Subcutaneous adipose tissue (tissue), 4 donors: ENCODE results near the gene ADAP1. TPM values are rescaled to one million over a fixed set of nuclear protein-coding genes. Genes with fewer than 3 reads are reported as not detected.

ENCODE experiments used
- total RNA-seq, 4 donors: library from RNA; depleted of rRNA; stranded (reverse); fragments of >200 nt; gene quantifications; one replicate each; pipeline ENCODE4 v1.1.0, GENCODE V29; 2016
- TF ChIP-seq, protein P1 (sequence below): fragments of 450-650 bp; IDR thresholded peaks from one replicate; pipeline ENCODE4 v1.5.1; 2016; ENCODE audit warnings: low read depth, mild to moderate bottlenecking, control low read depth, antibody characterized with exemption, moderate library complexity

Gene ADAP1
- total RNA-seq, 4 donors from 2014 or later: 8.9 to 12.4 (median 10.2) TPM

DNA sequence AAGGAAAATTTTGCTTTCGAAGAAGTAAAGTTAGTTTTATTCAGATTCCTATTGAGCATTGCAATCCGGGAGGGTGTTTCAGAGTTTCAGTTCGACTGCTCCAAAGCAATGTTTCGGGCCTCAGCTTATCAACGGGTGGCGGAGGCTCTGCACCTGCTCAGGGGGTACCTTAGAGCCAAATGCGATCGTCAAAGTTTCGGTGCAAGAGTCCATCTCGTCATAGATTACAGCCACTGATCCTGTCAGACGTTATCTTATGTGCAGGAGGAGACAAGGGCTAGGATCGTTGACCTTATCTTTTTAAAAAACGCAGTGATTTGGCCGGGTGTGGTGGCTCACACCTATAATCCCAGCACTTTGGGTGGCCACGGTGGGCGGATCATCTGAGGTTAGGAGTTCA lies 24.7 kb upstream of the ADAP1 start:
- TF ChIP-seq, protein P1, sequence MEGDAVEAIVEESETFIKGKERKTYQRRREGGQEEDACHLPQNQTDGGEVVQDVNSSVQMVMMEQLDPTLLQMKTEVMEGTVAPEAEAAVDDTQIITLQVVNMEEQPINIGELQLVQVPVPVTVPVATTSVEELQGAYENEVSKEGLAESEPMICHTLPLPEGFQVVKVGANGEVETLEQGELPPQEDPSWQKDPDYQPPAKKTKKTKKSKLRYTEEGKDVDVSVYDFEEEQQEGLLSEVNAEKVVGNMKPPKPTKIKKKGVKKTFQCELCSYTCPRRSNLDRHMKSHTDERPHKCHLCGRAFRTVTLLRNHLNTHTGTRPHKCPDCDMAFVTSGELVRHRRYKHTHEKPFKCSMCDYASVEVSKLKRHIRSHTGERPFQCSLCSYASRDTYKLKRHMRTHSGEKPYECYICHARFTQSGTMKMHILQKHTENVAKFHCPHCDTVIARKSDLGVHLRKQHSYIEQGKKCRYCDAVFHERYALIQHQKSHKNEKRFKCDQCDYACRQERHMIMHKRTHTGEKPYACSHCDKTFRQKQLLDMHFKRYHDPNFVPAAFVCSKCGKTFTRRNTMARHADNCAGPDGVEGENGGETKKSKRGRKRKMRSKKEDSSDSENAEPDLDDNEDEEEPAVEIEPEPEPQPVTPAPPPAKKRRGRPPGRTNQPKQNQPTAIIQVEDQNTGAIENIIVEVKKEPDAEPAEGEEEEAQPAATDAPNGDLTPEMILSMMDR: no peak

DNA sequence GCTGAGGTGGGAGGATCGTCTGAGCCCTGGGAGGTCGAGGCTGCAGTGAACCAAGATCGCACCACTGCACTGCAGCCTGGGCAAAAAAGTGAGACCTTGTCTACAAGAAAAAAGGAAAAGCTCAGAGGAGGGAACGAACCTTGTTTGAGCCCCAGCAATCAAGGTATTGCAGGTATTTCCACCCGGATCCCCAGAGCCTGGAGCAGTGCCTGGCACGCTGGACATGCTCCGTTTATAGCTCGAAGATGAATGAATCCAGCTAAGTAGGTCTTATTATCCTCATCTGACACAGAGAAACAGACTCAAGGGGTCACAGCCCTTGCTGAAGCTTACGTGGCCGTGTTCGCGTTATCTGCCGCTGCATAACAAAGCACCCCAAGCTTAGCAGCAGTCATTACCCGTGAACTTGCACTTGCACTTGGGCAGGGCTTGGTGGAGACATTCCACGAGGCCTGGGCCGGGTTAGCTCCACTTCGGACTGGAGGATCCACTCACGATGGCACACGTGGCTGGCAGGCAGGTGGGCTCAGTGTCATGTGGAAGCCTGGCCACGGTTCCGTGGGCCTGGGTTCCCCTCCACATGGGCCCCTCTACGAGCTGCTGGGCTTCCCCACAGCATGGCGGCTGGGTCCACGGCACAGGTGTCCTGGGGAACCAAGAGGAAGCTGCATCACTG lies 24.1 kb upstream of the ADAP1 start:
- TF ChIP-seq, protein P1: no peak

DNA sequence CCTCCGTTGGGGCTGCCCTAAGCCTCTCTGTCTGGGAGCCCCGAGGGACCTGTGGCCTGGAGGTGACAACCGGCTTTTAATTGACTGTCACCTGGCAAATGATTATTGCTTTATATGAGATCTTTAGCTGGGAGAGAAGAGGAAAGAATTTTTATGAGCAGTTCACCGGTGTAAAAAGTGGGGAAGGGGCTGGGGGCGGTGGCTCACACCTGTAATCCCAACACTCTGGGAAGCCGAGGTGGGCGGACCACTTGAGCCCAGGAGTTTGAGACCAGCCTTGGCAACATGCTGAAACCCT lies 23.5 kb upstream of the ADAP1 start:
- TF ChIP-seq, protein P1: no peak

DNA sequence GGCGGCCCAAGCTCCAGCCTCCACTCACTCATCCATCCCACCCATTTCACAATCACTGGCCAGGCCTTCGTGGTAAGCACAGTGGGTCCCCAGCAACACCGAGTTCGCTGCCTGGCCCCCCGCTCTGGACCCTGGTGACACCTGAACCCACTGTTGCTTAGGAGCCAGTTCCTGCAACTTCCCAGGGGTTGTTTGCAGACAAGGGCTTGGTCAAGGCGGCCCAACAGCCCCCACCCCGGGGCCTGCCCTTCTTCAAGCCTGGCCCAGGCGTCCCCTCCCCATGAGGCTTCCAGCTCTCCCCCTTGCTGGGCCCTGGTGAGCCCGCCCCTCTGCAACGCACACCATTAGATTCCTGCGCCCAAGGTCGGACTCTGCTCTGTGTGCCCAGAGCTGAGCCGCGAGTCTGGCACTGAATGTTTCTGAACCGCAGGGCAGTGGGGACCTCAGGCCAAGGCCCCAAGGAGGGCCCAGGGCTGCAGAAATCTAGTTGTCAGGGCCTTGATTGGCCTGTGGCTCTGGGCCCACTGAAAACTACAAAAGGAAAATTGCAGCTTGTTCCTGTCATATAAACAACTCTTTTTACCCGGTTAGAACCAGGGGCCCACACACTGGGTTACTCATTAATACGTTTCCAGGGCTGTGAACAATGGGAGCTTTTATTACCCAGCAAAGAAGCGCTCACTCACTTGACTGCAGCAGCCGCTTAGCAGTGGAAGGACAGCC lies 23.0 kb upstream of the ADAP1 start:
- TF ChIP-seq, protein P1: no peak

DNA sequence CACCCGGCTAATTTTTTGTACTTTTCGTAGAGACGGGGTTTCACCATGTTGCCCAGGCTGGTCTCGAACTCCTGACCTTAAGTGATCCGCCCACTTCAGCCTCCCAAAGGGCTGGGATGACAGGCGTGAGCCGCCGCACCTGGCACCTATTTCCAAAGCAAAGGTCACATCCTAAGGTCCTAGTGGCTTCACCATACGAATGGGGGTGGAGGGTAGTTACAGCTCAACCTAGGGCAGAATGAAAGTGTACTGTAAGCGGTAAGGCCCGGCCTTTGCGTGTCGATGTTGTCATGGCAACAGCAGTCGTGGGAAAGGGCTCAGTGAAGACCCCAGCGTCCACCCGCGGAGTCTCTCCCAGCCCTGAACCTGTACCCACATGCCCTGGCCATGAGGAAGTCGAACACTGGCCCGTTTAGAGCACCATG lies 22.4 kb upstream of the ADAP1 start:
- TF ChIP-seq, protein P1: no peak

DNA sequence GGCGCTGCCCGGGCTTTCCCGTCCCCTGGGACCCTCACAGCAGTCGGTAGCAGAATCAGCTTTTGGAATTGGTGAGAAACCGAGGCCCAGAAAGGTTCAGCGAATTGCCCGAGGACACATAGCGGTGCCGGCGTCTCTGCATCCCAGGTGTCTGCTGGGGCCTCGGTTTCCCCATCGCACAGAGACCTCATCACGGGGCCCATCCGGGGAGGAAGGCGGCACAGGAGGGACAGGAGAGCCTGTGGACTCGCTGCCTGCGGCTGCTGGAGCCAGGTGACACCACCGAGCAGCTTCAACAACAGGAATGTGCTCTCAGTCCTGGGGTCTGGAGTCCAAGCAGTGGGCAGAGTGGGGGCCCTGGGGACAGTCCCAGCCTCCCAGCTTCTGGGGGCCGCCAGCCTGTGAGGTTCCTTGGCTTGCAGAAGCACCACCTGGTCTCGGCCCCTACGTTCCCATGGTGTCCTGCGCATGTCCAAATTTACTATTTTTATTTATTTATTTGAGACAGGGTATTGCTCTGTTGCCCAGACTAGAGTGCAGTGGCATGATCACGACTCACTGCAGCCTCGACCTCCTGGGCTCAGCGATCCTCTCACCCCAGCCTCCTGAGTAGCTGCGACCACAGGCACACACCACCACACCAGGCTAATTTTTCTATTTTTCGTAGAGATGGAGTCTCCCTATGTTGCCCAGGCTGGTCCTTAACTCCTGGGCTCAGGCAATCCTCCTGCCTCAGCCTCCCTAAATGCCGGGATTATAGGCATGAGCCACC lies 21.4 kb upstream of the ADAP1 start:
- TF ChIP-seq, protein P1: no peak
